ENCODE measurements around the gene TCF7L2.

Gene TCF7L2

DNA sequence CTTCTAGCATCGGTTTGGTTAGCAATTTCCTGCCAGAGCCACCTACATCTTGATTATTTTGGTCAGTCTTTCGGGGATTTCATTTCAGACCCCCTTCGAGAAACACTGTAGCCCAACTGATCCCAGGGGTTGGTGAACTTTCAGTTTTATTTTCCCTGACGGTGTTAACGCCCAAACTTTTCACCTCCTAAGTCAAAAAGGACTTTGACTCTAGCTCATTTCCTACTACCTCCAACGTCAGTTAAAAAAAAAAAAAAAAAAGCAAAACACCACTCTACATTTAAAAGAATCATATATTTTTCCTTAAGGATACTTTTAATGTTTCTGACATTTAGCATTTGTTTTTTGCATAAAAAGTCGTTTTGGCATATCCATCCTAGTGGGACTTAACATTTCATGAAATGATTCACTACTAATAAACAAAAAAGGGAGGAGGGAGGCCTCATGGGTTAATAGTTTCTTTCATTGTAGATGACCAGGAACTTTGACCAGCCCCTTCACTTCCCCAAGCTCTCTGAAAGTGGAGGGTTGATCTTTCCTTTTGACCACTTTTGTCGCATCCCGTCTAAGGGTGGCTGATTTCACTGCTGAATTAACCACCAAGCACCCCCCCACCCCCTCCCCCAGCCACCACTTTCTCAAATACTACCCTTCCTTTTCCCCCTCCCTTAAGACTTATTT, 764 bp upstream of the TCF7L2 start:
- no peak for DNase-seq

DNA sequence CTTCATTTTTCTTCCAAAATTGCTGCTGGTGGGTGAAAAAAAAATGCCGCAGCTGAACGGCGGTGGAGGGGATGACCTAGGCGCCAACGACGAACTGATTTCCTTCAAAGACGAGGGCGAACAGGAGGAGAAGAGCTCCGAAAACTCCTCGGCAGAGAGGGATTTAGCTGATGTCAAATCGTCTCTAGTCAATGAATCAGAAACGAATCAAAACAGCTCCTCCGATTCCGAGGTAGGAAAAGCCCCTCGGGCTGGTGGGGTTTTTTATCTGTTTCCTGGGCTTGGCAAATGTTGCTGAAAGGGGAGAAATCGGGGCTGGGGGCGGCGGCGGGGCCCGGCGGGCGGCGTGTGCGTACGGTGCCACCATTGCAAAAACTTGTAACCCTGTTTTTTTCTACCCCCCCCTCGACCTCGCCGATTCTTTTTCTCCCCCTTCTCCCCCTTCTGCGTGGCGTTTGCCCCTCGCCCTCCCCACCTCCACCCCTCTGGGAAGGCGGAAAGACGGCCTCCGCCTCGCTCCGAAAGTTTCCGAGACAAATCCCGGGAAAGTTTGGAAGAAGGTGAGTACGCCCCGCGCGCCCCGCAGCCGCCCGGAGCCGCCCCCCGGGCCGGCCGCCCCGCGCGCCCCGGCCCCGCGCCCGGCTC, 789 bp downstream of the TCF7L2 start:
- DNase-seq: no peak

DNA sequence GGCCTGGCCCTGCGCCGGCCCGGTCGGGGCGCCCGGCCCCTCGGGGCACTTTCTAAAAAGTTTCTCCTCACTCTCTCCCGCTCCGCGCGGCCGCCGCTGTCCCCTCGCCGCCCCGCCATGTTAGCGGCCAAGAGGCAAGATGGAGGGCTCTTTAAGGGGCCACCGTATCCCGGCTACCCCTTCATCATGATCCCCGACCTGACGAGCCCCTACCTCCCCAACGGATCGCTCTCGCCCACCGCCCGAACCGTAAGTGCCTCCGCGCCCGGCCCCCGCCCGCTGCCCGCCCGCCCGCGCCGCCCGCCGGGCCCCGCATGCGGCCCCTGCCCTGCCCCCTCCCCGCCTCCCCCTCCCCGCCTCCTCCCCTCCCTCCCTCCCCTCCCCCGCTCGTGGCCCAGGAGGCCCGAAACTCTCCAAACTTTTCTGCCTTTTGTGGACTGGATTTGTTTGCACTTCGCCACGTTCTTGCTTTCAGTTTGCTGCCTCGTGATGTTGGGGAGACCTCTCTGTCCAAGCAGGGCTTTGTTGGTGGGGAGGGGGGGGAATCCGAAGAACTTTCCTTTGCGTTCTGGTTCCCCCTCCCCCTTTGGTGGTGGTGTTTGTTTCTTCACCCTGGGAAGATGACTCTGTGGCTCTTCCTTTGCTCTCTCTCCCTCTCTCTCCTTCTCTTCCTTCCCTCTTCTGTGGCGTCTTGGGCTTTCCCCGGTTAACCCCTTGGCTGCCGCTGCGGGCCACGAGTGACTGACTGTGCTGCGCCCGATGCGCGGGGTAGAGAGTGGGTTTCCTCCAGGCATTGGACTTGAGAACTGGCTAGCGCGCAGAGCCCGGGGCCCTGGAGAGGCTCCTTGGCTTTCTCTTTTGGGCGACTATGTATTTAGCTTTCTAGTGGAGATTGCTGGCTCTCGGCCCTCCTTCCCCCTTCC, 1.6 kb downstream of the TCF7L2 start:
- DNase-seq: no peak

DNA sequence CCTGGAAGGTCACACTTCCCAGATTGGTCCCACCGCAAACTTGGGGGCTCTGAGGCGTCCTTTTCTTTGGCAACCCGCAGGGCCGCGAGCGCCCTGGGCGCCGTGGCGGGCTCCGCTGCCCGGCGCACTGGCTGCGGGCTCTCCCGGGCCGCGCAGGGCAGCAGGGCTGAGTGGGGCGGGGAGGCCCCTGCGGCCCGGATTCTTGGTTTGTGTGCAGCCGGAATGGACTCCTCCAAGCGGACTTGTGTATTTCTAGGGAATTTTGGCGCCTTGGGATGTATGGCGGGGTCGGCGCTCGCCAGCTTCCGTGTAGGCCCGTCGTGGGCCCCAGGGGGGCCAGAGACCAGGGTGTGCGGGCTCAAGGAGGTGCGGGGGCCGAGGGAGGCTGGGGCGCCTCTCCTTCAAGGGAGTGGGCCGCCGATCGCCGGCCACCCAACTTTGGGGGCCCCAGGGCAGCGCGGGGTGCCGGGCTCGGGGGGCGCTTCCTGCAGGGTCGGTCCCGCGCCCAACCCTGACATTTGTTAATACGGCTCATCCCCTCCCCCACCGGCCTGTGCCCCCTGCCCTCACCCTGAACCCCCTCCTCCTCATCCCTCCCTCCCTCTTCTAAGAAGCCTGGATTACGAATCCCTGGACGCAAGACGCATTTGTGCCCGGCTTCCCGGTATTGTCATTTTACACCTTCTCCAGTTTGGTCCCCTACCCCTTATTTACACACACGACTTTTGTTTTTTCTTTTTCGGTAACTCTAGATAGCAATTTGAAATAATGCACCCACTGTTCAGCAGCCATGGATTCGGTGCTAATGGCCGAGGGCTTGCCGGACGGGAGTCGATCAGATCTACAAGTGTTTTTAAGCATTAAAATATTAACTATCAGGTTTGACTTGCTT, 2.5 kb downstream of the TCF7L2 start:
- no peak for DNase-seq

DNA sequence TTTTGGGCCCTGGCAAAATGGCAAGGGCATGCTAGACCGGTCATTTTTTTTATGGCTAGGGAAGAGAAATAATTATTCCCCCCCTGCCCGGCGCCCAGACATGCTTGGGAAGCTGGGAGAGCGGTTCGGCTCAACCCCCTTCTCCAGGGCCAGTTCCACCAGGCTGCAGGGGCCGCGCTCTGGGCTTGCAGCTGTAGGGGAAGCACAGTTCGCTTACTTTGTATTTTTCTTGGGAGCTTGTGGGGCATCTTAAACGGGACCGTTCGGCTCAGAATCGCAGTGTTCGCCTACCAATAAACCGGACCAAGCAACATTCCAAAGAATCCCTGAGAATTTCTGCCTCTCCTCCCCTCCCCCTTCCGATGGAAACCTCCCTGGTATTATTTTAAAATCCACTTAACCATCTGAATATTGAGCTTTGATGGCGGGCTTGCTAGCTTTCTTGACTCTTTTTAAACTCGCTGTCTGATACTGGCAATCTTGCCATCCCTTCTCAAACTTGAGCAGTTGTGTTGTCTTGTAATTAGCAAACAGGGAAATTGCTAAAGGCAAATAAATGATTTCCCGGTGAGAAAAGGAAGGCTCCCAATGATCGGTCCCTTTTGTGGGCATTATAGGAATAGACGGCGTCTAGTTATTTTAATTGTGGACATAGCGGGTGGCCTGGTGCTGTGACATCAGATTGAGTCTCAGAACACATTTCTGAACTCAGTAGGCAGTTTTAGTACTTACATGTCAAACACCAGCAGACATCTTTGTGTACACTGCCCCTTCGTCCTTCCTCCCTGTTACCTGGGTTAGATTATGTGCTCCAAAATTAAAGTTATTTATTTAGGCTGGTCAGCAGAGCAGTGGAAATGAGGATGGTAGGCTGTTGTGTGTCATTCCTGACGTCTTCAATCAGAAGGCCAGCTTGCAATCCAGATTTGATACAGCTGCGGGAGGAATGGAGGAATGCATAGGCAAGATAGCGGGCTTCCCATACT, 3.4 kb downstream of the TCF7L2 start:
- DNase-seq: no peak

DNA sequence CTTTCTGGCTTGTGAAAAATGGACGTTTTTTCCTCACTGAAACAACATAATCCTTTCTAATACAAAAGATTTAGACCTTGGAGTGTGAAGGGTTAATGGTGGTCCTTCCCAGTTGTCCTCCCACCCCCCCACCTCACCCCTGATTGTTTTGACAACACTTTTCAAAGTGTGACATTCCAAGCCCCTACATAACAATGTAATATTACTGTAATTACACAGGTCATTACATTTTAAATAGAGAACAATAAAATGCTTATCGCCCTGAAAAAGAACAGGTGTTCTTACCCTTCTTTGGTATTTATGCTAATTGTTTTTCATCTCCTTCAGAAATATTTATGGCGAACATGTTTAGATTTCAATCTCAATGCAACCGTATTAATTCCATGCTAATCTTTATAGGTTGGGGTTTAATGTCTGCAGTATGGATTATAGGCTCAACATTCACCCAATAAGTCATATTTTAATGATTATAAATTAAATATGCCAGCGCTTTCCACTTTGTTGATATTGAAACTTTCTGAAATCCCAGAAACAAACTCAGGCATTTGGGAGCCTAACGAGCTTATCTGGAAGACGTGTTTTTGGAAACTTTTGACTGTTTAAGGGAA, 5.0 kb downstream of the TCF7L2 start:
- DNase-seq: no peak

DNA sequence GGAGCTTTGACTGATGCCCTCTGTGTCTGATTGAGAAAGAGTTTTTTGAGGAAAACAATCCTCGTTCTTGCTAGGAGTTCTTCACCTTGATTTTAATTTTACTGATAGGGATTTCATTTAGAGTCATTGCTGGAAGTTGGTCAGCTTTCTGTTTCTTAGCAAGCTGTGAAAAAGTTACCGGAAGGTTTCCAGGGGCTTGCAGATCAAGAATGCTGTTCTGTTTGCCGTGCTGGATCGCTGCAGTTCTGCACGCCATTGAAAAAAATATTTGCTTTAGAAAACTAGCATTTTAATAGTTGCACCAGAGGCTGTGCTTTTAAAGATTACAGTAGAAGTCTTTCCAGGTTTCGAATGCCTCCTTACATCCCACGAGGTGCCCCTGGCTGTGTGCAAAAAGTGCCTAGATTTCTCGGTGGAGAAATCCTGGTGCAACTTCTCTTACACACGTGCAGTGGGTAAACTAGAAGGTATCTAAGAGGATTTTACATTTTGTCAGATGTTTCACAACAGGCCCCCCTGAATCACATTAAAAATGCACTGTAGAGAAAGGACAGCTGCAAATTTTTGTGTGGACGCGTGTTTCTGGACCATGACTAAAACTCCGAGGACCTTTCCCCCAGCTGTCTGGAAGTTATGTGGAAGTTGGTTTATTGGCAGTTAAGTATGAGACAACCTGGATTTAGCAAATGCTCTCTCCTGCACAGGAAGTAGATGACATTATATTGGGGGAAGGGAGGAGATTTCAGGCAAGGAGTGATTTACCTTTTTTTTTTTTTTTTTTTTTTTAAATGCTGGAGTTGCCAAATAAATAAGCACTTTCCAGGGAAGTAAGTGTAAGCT, 5.8 kb downstream of the TCF7L2 start:
- no peak for DNase-seq

DNA sequence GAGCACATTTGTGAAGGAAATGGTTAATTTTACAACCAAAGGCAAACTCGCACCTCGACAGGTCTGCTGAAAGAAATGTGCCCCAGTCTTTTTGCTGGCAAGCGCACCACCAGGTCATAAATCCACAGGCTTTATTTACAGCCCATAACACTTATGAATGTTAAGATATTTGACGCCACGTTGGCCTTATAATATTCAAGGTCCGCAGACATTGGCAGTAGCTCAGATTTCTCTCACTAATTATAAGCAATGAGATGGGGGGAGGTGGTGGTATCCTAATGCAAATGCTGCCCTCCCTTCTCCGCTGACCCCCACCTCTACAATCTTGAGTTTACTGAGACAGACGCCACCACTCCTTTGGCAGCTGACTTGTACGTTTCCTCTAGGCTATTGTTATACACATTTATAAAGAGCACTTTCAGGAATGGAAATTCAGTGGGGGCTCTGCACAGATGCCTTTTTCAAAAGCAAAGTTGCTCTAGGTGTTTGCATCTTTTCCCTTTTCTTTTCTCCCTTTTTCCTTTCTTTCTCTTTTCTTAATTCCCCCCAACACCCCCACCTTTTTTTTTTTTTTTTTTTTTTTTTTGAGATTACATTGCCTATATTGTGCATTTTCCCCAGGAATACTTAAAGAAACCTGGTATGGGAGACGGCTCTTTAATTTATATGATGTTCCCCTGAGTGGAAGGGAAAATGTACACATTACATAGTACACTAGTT, 6.7 kb downstream of the TCF7L2 start:
- no peak for DNase-seq

DNA sequence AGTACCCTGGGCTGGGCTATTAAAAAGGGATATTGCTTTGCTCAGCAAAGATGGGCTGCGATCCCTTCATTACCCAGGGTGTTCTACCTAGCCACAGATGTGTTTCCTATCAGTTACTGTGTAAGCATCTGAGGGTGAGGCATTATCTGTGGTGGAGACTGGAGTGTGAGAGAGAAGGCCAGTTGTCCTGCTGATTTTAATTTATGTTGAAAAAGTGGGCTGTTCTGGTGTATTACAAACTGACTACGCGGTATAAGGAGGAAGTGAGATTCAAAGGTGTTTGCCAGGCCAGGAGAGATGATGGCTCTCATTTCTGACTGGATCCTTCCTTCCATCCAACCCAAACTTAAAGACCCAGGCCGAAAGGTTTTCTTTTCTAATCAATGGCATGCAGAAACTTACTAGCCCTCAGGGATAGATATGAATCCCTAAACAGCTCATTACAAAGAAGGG, 7.6 kb downstream of the TCF7L2 start:
- DNase-seq: no peak

DNA sequence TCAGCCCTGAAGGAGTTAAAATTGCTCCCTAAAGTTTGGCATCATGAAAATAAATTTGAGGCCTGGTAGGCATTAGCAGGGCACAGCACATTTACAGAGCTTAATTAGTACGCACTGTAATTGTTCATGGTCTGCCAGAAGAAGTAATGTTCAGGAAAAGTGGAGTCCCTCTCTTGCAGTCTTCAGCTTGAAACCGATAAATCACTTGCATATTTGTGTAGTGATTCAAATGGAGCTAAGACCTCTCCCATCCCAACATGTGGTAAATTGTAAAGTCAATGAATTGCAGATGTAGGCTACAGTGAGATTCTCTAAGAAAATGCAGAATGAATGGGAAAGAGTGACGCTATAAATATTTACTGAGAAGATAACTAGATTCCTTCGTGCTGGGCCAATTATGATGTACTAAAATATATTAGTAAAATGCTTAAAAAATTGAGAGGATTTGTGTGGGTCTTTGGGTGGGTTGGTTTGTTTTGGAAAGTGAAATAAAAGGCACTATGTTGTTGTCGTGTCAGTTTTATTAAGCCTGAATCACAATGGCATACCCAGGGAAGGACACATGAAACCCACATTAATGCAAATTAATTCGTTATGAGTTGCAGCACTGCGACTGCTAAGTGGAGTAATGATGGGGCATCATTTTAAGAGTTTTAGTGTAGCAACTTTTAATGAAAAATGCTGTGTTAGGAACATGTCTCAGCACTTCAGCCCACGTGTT, 8.4 kb downstream of the TCF7L2 start:
- no peak for DNase-seq

DNA sequence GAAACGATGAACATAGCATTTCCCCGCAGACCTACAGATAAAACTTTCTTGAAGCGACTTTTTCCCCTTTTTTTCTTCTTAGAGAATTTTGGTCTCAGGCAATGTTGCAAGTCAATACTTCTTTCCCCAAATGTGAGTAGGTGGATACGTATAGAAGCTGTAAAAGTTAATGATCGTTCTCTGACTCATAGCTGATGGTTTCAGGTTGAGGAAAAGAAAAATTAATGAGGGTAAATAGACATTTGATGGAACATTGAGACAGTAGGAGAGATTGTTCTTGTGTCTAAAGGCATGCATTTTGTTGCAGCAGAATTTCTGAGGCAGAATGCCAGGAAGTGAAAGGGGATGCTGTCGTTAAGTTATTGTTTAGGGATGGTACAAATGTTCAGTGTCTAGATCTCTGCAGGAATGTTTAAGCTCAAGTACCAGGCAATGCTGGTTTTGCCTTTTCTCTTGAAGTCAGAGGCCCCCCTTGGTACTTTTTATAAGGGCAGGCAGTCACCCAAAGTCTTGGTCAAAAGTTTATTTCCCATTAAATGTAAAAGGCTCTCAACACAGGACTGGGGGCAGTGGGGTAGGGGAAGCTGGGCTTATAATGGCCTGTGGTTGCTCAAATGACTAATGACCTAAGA, 9.3 kb downstream of the TCF7L2 start:
- DNase-seq: no peak

DNA sequence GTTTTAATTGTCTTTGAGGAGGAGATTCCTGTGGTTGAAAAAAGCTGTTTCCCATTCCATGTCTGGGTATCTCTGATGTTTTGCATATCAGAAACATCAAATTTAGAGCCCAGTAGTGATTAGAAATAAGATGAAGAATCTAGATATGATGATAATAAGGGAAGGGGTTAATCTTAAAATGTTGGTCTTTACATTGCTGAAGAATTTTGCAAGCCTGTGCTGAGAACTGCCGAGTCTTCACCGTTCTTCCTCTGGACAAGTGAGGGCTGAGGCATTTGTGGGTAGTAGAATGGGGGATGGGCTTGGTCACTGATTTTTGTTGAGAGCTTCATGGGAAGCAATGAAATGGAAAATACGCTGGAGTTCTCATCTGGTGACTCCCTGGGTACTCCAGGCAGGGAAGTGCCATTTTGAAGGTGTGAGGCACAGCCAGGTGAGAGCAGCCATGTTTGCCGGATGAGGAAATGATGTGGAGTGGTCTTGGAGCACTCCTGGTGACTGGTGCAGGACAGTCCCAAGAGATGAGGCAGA, 10.2 kb downstream of the TCF7L2 start:
- no peak for DNase-seq

DNA sequence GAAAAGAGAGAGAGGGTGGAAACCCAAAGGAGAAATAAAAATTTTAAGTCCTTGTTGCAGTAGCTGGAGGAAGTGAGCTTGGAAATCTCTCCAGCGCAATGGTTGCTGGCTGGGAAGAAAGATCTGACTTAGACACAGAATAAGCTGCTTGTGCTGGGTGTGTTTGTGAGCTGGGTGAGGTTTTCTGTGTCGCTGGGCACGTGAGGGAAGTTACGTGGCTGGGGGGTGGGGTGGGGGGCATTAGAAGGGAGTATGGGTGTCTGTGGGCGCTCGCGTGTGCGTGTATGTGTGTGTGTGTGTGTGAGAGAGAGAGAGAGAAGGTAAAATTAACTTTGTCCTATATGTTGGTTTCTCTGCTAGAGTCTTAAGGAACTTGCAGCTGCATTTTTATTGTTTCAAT, 11.6 kb downstream of the TCF7L2 start:
- no peak for DNase-seq

DNA sequence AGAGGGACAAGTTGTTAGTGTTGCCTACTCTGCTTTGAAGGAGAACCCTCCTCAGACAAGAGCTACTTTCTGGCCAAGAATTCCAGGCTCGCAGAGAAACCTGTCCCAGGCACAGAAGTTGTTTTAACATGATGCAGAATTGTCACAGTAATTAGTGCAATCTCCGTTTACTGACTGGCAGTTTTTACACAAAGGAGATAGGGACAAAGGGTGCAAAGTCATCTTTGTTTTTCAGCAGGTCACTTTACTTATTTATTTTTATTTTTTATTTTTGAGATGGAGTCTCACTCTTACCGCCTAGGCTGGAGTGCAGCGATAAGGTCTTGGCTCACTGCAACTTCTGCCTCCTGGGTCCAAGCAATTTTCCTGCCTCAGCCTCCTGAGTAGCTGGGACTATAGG, 12.3 kb downstream of the TCF7L2 start:
- DNase-seq: no peak

DNA sequence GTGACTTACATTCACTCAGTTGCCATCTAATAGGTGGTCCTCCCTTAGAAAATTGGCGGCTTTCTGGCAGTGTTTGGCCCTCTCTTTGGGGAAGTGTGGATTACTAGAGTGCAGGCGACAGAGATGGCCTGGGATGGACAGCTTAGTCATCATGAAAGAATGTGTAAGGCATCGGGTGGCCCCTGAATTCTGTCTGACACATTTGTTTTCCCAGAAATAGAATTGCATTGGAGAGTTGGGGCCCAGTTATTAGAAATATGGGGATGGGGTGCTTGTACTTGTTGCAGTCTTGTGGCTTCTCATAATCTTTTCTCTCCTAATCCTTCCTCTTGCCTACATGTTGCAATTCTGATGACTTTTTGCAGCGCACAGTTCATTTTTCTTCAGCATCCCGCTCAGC, 13.8 kb downstream of the TCF7L2 start:
- no peak for DNase-seq

DNA sequence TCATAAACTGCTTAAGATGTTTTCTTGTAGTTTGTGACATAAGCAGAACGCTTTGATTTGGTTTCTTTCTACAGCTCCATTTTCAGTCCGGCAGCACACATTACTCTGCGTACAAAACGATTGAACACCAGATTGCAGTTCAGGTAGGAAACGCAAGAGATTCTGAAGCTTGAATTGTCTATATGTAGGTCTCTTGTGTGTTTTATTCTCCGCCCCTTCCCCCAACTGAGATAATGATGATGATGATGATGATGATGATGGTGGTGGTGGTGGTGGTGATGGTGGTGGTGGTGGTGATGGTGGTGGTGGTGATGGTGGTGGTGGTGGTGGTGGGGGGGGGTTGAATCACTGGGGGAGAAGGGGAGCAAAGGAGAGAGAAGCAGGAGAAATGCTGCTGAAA, 14.4 kb downstream of the TCF7L2 start:
- DNase-seq: no peak

DNA sequence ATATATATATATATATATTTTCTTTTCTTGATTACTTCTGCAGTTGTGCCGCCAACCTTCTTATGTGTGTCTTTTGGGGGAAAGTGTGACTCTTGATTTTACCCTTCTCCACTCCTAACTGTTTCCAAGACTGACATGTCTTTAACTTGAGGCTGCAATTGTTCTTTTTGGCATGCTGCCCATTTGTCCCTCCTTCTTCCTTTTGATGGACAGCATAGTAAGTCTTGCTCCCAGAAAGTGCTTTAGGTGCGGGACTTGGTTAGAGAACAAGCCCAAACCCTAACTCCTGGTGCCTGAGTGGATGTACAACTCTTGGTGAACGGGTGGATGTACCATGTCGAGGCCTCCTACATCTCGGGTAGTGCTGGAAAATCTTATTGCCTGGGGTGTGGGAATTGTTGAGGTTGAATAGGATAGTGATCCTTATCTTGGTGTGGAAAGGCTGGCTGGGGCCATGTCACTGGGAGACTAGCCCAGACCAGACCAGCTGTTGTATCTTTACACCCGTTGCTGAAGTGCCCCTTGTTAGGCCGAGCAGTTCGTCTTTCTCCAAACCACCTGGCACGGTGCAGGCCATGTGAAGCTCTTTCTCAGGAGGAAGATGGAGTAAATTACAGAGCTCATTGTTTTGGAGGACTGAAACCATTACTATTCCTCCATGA, 16.3 kb downstream of the TCF7L2 start:
- no peak for DNase-seq
